Activated CD4-positive, alpha-beta T cell treated with anti-CD3 and anti-CD28 coated beads, Interleukin-2, amount 50 U/mL, for 4 hours (primary cell): ENCODE measurements around the gene CNTD1.
A peak's percentile ranks its signal among the peaks of the same experiment; 100 is the strongest.
"Not testable (repeated sequence)": the region's sequence is repeated elsewhere in the genome, so short reads cannot be mapped to it uniquely, and the experiment has no call there.

Source experiments
- DNase-seq, 2 experiments: peaks; one replicate each; pipeline ENCODE4 v3.0.0-alpha.2; 2020

CNTD1 gene

GRCh38 chr17:42798383-42799380 is at the start of gene CNTD1, which contains the start of gene COA3:
TSS of gene CNTD1 (plus strand) at chr17:42798861. CDS start at chr17:42799068, 207 bp downstream.
TSS of gene COA3 (minus strand) at chr17:42798704. CDS start at chr17:42798681, 23 bp downstream.
- peak; percentile 67 to 69 for DNase-seq

- DNase-seq: no peak
Observed at GRCh38 chr17:42748908-42749798, 49.5 kb upstream of the CNTD1 start.

GRCh38 chr17:42750739-42751344 is 47.8 kb upstream of the CNTD1 start:
- no peak for DNase-seq

GRCh38 chr17:42751628-42752027 is 47.0 kb upstream of the CNTD1 start:
- DNase-seq: no peak

GRCh38 chr17:42754782-42755181 is 43.9 kb upstream of the CNTD1 start:
- no peak for DNase-seq

- no peak for DNase-seq
Observed at GRCh38 chr17:42759982-42760651, 38.5 kb upstream of the CNTD1 start.

GRCh38 chr17:42760652-42761581 is 37.7 kb upstream of the CNTD1 start, which contains the start of gene RAMP2:
TSS of gene RAMP2 (plus strand) at chr17:42761227. CDS start at chr17:42761262, 35 bp downstream.
- DNase-seq: no peak

GRCh38 chr17:42761638-42762037 is 37.0 kb upstream of the CNTD1 start:
- DNase-seq: no peak

GRCh38 chr17:42766124-42766523 is 32.5 kb upstream of the CNTD1 start:
- DNase-seq: no peak

GRCh38 chr17:42767512-42767911 is 31.1 kb upstream of the CNTD1 start:
- no peak for DNase-seq

- not testable (repeated sequence) for DNase-seq
Observed at GRCh38 chr17:42768006-42768405, 30.7 kb upstream of the CNTD1 start.

- DNase-seq: not testable (repeated sequence)
Observed at GRCh38 chr17:42769964-42770363, 28.7 kb upstream of the CNTD1 start.

- DNase-seq: no peak
Observed at GRCh38 chr17:42772945-42773289, 25.7 kb upstream of the CNTD1 start.

- DNase-seq: peak; percentile 58 to 64
Observed at GRCh38 chr17:42773290-42774035, 25.2 kb upstream of the CNTD1 start, which contains the start of gene VPS25. TSS of gene VPS25 (plus strand) at chr17:42773449. CDS start at chr17:42773476, 27 bp downstream.

GRCh38 chr17:42774066-42774745 is 24.5 kb upstream of the CNTD1 start:
- DNase-seq: no peak

GRCh38 chr17:42775534-42776098 is 23.0 kb upstream of the CNTD1 start:
- DNase-seq: no peak

GRCh38 chr17:42778570-42778969 is 20.1 kb upstream of the CNTD1 start:
- no peak for DNase-seq

GRCh38 chr17:42779304-42779935 is 19.2 kb upstream of the CNTD1 start:
- no peak for DNase-seq
